SH-SY5Y (cell line): ENCODE measurements around the gene SLC2A13.

ENCODE experiments used
- GATA2 ChIP-seq: IDR thresholded peaks from 2 replicates; pipeline ENCODE4 v1.6.1; 2011; ENCODE audit warnings: mild to moderate bottlenecking, low read depth, low read length
- GATA3 ChIP-seq: IDR thresholded peaks from 2 replicates; pipeline ENCODE4 v1.6.1; 2011; ENCODE audit warnings: low read depth, mild to moderate bottlenecking, low read length, moderate library complexity

DNA sequence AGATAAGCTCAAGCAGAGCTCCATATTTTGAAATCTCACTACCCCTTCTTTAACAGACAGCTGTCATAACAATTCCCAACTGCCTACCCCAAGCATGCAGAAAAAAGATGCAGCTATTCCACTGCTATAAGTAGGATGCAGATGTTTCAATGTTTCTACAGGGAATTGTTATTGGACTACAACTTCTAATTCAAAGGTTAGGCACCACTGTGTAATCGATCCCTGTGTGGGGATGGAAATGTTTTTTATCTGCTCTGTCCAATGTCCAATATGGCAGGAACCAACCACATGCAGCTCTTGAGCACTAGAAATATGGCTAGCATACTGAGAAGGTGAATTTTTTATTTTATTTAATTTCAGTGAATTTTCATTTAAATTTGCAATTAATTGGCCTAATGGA is 208.6 kb downstream of the SLC2A13 start:
- no peak for TF ChIP-seq GATA2
- TF ChIP-seq GATA3, result no peak
